ENCODE data around the gene RORC.
"Not testable (repeated sequence)": the region's sequence is repeated elsewhere in the genome, so short reads cannot be mapped to it uniquely, and the experiment has no call there.

Gene RORC

GRCh38 chr1:151790071-151790939, 41.3 kb downstream of the RORC start, which contains the start of gene TDRKH:
Gene TDRKH (minus strand): TSS chr1:151790500. CDS start chr1:151783022, 7,478 bp downstream.
- TF ChIP-seq CTCF (conservative IDR thresholded peaks at IDR 0.05): peak; percentile 48
- H3K27ac ChIP-seq: peak within 1 kb of the TSS; percentile 88

GRCh38 chr1:151787689-151788088, 43.9 kb downstream of the RORC start:
- TF ChIP-seq CTCF (conservative IDR thresholded peaks at IDR 0.05): no peak
- H3K27ac ChIP-seq: peak overlapping the region; percentile 73; the same call in 1 of the 2 replicates

- TF ChIP-seq CTCF (conservative IDR thresholded peaks at IDR 0.05): no peak
- H3K27ac ChIP-seq: peak overlapping the region; percentile 7; the same call in 1 of the 2 replicates
Measured at GRCh38 chr1:151783796-151784195, 47.8 kb downstream of the RORC start.

- no peak for TF ChIP-seq CTCF (conservative IDR thresholded peaks at IDR 0.05)
Measured at GRCh38 chr1:151782741-151783140, 48.9 kb downstream of the RORC start.

GRCh38 chr1:151782026-151782425, 49.6 kb downstream of the RORC start:
- H3K27ac ChIP-seq: not testable (repeated sequence)

More at GRCh38 chr1:151782741-151783140, 48.9 kb downstream of the RORC start:
- peak overlapping the region; percentile 7; the same call in 1 of the 2 replicates for H3K27ac ChIP-seq

- H3K27ac ChIP-seq: not testable (repeated sequence)
Measured at GRCh38 chr1:151780736-151781135, 50.9 kb downstream of the RORC start.

GRCh38 chr1:151779852-151780251, 51.8 kb downstream of the RORC start:
- TF ChIP-seq CTCF (conservative IDR thresholded peaks at IDR 0.05): no peak
- H3K27ac ChIP-seq: no peak overlapping the region

- no peak for TF ChIP-seq CTCF (conservative IDR thresholded peaks at IDR 0.05)
- H3K27ac ChIP-seq: no peak overlapping the region
Measured at GRCh38 chr1:151777317-151777716, 54.3 kb downstream of the RORC start.

All from VCaP (cell line).